Head of caudate nucleus (tissue), 42 donors: ENCODE results near the gene BTG4.
A peak's percentile ranks its signal among the peaks of the same experiment; 100 is the strongest.

Experiments used
- DNase-seq, 42 donors: peaks; one replicate each; pipeline versions ENCODE4 v3.0.0 to v3.0.0-alpha.2; 2020 to 2021; ENCODE audit warnings: mixed read lengths in 7 of 42
- intact Hi-C: fragments of 100-400 bp; cut with DNase I; formaldehyde crosslinking; loops from one replicate; pipeline ENCODE4 v1.15.0; 2022

Gene BTG4

DNA sequence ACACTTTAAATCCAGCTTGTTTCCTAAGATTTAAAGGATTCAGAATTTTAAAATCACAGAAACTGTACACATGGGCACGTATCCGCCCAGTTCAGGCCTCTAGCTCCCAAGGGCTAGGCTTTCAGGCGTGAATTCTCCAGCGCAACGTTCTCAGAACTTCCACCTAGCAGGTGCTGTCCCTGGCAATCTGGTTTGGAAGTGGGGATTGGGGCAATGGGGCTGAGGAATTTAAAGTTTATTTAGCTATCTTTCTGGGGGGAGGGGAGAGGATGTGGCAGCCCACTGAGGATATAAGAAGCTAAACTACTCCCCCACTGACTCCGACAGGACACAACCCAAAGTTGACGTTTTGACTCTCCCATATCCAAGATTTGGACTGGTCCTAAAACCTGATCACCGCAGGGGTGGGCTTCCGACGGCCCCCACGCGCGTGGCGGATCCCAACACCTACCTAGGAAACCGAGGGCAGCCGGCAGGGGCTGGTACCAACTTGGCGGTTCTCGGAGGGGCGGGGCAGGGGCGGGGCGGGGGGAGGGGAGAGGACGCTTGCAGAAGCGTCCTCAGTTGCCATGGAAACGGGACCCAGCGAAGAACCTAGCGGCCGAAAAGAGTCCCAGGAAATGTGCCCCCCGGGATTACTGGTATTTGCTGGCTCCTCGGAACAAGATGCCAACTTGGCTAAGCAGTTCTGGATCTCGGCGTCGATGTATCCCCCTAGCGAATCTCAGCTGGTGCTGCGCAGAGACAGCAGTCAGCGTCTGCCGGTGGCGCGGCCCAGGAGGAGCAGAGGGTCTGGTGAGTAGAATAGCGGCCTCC lies 2.2 kb upstream of the BTG4 start, which contains the start of gene HOATZ:
Gene HOATZ, plus strand, starts transcription at position 563 of the 816 bp plus-strand sequence. Its CDS starts 7 bp downstream, at position 570.
- intact Hi-C loops: no loop called here
- peak in 39 of 42 donors; percentile 13 to 74 (median 38) for DNase-seq

DNA sequence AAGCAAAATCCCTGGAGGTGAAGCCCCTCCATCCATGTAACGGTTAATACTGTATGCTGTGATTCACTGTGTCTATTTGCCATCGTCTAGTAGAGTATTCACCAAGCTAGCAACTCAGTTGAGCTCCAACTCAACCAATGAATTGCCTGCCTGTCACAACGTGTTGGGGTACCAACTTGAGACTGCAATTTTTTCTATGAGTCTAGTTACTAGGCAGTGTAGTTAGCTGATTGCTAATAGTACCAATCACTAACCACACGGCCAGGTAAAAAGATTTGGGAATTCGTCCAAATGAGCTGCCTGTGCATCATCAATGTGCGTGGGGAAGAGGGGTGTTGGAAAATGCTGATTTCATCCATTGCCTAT lies 1.0 kb upstream of the BTG4 start:
- intact Hi-C loops: no loop called here
- no peak for DNase-seq

DNA sequence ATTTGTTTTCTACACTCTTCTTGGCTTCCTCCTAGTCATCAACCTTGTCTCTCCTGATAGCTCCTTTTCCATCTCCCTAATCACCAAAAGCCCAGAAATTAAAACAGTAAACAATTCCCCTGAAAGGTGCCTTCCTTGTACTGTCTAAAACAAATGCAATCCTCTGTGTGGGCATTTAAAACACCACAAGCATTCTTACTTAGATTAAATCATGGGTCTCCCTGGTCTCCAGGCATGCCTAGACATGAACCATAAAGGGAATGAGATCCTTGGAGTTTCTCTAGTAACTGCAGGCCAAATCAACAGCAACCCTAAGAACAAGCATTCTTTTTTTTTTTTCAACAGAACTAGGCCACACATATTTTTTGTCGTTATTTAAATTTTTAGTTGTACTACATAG lies 1.9 kb downstream of the BTG4 start:
- intact Hi-C loops: no loop called here
- no peak for DNase-seq

DNA sequence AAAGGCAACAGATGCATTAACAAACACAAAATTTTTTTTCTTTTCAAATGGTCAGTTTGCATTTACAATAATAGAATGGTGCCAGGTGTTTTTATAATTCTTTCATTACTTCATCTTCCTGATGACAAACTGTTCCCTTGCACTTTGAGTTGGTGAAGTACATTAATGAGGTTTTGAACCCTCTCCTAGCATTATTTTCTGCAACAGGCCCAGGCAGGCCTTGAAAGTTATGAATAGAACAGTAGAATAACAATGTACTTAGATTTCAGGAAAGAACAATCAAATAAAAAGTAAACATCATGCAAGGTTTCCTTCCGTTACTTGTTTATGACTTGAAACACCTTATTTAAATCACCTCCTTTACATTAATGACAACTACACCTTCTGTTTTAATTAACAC lies 9.6 kb downstream of the BTG4 start:
- DNase-seq: no peak
- intact Hi-C loops: no loop called here

DNA sequence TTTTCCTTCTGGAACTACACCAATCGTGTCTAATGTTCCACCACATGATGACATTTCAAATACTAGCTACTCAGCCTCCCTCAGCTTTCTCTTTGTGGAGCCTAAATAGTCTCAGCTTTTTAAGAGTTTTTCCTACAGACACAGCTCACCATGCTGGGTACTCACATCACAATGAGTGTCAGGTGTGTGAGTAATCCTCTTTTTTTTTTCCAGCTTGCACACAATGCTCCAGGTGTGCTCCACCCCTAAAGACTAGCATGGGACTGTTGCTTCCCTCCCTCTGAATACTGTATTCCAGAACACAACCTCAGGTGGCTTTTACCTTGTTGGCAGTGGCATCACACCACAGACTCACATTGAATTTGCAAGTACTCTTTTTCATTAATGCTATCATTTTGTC lies 11.7 kb downstream of the BTG4 start:
- DNase-seq: no peak
- intact Hi-C loops: no loop called here

DNA sequence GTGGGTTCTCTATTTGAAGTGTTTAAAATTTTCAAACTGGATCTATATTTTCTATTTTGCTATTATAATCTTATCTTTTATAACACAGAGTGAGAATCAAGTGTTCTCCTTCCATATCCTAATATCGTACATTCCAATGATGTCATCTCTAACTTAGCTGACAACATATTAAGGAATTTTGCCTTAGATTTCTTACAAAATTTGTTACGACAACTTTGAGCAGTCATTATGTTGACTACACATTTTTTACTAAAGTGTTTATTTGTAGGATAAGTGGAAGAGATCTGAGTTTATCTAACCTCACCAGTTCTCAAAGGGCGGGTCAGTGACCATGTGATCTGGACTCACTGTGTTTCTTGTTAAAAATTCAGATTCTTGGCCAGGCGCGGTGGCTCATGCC lies 12.7 kb downstream of the BTG4 start:
- DNase-seq: no peak
- intact Hi-C loops: no loop called here

DNA sequence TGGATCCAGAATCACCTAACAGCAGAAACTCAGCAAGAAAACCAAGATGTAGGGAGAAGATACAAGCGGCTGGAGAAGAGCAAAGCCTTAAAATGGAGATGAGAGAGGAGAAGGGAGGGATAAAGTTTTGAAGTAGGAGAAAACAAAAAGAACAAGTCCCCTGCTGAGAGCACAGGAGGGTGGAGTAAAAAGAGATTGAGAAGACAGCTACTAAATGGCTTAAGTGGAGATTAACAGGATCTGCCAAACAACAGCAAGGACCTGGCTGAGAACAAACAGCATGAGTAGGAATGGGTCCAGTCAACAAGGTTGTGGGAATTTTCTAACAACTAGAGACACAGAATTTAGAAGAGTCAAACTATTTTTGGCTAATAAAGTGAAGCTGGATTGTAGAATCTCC lies 18.1 kb downstream of the BTG4 start:
- intact Hi-C loops: no loop called here
- DNase-seq: no peak

DNA sequence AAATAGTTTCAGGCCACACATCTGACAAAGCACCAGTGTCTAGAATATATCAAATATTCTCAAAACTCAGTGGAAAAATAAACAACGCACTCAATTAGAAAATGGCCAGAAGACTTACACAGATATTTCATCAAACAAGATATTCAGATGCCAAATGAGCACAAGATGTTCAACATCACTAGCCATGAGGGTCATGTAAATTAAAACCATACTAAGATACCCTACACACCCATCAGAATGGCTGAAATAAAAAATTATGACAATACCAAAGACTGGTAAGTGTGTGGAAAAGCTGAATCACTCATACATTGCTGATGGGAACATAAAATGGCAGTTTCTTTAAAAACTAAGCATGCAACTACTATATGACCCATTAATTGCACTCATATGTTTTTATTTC lies 21.7 kb downstream of the BTG4 start:
- DNase-seq: no peak
- intact Hi-C loops: no loop called here

DNA sequence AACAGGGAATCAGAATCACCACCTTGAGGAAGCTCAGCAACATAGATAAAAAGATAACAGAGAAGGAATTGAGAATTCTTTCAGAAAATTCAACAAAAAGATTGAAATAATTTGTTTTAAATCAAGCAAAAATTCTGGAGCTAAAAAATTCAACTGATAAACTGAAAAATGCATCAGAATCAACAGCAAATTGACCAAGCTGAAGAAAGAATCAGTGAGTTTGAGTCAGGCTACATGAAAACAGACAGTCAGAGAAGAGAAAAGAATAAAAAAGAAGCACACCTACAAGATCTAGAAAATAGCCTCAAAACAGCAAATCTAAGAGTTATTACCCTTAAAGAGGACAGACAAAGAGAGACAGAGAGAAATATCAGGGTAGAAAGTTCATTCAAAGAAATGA lies 28.8 kb downstream of the BTG4 start:
- DNase-seq: no peak
- intact Hi-C loops: no loop called here

DNA sequence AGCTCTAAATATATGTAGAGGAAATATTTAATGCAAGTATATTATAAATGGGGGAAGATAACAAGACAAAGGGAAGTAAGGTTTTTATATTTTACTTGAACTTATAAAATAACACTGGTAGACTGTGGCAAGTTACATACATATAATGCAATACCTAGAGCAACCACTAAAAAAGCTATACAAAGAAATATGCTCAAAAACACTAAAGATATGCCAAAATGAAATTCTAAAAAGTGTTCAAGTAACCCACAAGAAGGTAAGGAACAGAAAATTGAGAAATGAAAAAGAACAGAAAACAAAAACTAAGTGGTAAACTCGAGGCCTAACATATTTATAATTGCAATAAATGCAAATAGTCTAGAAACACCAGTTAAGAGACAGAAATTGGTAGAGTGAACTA lies 32.5 kb downstream of the BTG4 start:
- no peak for DNase-seq
- intact Hi-C loops: no loop called here

DNA sequence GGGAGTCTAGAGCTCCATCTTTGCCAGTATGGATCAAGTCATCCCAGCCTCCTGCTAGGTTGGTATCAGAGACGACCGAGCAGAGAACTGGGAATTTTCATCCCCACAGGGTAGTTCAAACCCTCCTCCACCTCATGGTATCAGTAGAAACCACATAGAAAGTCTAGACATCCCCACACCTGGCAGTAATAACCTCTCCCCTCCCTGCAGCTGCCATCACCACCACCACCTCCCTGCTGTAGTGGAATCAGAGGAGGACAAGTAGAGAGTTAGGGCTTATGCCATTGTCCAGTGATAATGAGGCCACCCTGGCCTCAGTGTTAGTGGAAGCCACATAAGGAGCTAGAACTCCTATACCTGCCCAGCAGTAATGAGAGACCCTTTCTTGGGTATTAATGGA lies 34.3 kb downstream of the BTG4 start:
- intact Hi-C loops: no loop called here
- no peak for DNase-seq

DNA sequence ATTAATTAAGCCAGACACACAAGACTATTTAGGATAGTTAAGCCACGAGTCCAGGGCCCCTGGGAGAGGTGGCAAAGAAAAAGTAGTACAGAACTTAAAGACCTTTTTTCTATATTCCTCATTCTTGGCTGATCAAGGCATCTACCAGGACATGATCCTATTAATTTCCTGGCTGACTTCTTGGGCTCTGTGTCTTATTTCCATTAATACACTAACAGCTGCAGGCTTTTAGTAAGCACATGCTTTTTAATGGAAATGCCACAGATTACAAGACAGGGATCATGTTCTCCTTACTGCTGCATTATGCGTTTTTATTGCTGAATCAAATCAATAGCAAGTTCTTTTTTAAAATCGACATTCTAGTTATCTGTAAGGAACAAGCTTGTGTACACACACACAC lies 35.2 kb downstream of the BTG4 start:
- intact Hi-C loops: no loop called here
- DNase-seq: no peak

DNA sequence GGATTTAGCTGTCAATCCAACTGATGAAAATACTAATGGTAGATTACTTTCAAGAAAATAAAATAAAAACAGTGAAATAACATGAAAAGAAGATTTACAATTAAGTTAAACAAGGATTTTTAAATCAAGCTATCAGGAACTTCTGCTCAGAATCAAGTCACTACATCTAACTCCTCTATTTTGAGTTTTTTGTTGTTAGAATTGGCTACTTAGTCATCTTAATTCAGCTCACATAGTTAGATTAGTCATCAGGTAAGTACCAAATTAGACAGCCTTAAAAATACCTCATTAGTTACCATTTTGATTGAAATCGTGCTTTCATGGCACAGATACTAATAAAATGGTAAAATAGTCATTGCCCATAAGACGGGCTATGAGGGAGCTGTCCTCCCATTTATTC lies 35.8 kb downstream of the BTG4 start:
- no peak for DNase-seq
- intact Hi-C loops: no loop called here

DNA sequence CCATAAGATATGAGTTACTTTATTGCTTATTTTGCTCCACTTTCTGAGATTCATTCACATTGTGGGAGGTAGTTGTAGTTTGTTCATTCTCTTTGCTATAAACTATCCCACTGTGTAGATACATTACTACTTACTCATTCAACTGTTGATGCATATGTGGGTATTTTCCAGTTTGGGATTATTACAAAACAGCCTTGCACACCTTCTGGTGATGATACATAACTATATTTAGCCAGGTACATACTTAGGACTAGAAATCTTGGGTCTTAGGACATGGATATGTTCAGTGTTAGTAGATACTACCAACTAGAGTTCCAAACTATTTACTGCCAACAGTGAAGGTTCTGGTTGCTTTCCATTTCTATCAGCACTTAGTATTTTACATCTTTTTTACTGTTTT lies 37.8 kb downstream of the BTG4 start:
- no peak for DNase-seq
- intact Hi-C loops: no loop called here

DNA sequence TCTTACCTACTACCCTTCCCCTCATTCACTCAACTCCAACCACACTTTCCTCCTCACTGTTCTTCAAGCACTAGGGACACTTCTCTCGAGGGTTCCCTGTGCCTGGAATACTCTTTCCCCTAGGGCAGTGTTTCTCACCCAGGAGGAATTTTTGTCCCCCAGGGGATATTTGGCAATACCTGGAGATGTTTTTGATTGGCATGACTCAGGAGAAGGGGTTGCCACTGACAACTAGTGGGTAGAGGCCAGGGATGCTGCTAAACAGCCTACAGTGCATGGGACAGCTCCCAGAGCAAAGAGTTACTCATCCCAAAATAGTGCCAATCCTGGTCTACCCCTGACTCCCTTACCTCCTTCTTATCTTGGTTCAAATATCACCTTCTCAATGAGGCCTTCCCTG lies 40.0 kb downstream of the BTG4 start:
- intact Hi-C loops: no loop called here
- no peak for DNase-seq

DNA sequence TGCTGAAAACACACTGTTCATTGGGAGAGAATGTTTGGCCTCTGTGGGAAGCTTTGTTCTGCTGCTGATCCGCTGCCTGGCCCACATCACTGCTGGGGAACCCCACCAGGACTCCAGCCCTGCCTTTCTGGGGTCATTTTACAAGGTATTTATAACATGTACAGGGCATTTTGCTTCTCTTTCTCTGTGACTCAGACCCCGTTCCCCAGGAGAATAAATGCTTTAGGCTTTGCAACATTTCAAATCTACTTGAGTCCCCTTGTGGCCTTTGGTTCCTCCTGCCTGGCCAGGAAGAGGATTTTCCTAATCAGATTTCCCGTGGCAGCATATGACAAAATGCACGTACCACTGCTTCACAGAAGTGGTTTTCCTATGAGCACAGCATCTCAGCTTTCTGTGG lies 43.0 kb downstream of the BTG4 start:
- intact Hi-C loops: no loop called here
- no peak for DNase-seq

DNA sequence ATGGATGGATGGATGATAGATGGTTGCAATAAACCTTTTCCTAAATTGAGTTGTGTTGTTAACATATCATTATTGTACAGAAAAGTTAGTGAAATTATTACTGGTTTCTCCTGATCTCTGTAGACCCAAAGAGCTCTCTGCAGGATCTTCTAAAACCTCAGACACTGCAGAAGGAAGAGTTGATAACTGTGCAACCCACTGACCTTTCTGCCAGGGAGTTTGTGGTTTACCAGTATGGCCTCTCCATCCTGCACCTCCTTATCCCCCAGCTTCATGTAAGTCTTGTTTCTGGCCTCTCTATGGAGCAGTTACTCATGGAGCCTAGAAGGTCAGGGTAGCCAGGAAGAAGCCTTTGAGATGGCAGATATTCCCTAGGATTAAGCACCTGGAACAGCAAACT lies 45.6 kb downstream of the BTG4 start:
- no peak for DNase-seq
- intact Hi-C loops: no loop called here

DNA sequence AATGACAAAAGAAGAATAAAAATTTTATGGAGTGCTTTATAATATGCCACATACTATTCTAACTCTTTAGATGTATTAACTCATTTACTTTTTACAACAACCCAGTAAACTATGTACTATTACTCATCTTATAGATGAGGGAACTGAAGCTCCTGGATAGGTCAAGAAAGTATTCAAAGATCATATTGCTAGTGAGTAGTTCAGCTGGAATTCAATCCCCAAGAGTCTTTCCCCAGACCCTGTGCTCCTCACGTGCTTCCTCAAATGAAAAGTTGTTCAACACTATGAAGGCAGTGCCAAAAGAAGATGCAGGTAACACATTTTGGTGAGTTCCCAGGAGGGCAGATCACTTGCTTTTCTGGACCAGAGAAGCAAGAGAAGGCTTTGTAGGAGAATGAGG lies 46.8 kb downstream of the BTG4 start:
- intact Hi-C loops: no loop called here
- DNase-seq: no peak

DNA sequence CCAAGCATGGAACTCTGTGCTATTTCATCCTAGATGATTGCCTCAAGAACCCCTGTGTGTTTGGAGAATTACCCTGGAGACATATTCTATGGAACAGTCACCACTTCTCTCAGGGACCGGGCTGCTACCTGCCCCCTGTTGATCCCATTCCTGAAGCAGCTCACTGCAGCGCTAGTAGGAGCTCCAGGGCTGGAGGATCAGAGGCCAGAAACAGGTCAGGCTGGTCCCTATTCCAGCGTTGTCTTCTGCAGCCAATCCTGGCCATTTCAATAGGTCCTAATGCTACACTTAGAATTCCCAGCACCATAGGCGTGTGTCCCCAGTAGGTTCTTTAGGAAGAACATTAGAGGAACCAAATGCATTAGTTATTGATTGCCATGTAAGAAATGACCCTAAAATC lies 48.9 kb downstream of the BTG4 start:
- intact Hi-C loops: no loop called here
- DNase-seq: no peak

DNA sequence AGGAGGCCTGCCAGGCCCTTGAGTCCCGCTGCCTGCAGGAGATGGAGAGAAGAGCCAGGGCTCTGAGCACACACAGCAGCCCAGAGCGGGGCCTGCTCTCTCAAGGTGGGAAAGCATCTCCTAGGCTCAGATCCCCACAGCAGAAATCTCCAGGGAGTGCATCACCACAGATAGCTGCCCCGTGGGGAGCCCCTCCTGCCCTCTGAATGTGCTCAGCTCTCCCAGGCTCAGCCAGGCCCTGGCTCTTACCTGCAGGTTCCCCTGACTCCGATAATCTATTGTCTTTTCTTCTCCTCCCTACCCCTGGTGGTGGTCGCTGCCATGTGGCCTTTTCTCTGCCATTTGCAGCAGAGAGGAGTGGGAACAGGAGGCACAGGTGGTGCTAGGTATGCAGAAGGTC lies 49.9 kb downstream of the BTG4 start:
- intact Hi-C loops: no loop called here
- DNase-seq: peak in 1 of 42 donors; percentile 19

DNA sequence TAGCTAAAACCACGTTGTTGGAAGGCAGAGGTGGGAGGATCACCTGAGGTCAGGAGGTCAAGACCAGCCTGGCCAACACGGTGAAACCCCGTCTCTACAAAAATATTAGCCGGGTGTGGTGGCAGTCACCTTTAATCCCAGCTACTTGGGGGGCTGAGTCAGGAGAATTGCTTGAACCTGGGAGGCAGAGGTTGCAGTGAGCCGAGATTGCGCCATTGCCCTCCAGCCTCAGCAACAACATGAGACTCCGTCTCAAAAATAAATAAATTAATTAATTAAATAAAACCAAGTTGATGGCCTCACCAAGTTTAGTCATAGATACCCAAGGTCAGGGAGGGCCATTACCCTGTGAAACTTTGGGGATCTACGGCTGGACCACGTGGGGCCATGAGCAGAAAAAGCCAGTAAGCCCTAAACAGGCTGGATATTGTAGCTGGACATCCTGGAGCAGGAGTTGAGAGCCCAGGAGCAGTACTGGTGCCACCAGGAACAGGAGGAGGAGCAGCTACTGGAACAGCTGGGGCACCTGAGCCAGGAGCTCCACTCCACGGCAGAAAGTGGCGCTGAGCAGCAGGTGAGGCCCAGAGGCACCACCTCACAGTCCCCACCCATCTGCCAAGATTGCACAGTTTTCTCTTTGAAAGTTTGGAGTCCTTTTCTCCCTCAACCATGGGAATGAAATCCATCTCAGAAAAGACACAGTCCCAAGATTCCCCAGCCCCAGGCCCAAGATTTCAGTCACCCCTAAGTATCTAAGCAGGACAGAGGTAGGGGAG lies 50.5 kb downstream of the BTG4 start:
- intact Hi-C loops: no loop called here
- peak in 1 of 42 donors; percentile 18 for DNase-seq
